ENCODE measurements around the gene SGMS1.
"Not testable (repeated sequence)": the region's sequence is repeated elsewhere in the genome, so short reads cannot be mapped to it uniquely, and the experiment has no call there.

The SGMS1 gene

DNA sequence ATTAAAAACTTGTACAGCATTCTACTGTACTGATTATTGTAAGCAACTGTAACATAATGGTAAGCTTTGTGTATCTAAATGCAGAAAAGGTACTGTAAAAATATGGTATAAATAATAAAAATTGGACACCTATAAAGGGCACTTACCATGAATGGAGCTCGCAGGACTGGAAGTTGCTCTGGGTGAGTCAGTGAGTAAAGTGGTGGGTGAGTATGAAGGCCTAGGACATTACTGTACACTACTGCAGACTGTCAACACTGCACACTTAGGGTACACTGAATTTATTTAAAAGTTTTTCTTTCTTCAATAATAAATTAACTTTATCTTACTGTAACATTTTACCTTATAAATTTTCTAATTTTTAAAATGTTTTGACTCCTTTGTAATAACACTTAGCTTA lies 253.8 kb downstream of the SGMS1 start:
- DNase-seq (ENCODE audit: low read depth) = no peak

GRCh38 chr10:50367732-50368131 lies 256.0 kb downstream of the SGMS1 start:
- no peak for DNase-seq (ENCODE audit: low read depth)

- DNase-seq (ENCODE audit: low read depth) = not testable (repeated sequence)
Measured at GRCh38 chr10:50366421-50366820, 257.3 kb downstream of the SGMS1 start.

- DNase-seq (ENCODE audit: low read depth) = not testable (repeated sequence)
Measured at GRCh38 chr10:50364730-50365129, 259.0 kb downstream of the SGMS1 start.

DNA sequence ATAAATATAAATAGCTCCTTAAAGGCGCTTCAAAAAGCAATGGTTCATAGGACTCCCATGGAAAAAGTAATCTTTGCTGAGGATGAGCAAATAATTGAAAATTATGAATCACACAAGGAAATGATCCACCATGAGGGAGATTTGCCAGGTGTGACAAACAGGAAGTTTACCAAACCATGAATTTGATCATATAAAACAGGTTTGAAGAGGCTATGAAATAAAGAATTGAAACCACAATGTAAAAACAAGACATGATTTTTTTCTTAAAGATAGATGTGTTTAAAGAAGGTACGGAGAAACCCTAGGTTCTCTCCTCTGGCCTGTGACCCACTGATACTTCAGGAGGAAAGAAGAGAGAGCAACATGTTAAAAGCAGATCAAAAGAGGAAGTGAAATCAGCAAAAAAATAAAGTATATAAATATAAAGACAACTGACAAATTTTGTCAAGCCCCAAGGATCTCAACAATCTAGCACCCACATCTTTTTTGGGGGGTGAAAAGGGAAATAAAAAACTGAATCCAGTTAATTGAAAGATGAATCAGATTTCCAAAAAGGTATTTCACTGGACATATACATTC lies 261.1 kb downstream of the SGMS1 start:
- DNase-seq (ENCODE audit: low read depth) = no peak

DNA sequence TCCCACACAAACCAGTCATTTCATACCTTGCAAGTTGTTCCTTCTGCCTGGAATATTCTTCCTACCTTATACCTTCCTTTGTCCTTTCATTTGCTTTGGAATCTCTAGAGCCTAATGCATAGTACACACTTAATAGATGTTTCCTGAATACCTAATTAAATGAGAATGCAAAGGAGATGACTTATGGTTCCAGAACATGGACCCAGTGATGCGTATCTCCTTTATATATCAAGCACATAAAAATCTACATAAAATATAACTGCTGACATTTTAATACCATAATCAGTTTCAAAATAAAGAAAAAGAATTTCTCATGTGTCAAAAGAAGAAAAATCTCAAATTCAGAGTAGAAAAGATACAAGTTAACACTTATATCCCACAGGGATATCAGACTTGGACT lies 261.8 kb downstream of the SGMS1 start:
- no peak for DNase-seq (ENCODE audit: low read depth)

- no peak for DNase-seq (ENCODE audit: low read depth)
Measured at GRCh38 chr10:50360077-50360850, 263.5 kb downstream of the SGMS1 start.

GRCh38 chr10:50358925-50359687 lies 264.6 kb downstream of the SGMS1 start:
- no peak for DNase-seq (ENCODE audit: low read depth)

- DNase-seq (ENCODE audit: low read depth) = no peak
Measured at GRCh38 chr10:50358411-50358810, 265.3 kb downstream of the SGMS1 start.

- DNase-seq (ENCODE audit: low read depth) = not testable (repeated sequence)
Measured at GRCh38 chr10:50356481-50356832, 267.3 kb downstream of the SGMS1 start.

DNA sequence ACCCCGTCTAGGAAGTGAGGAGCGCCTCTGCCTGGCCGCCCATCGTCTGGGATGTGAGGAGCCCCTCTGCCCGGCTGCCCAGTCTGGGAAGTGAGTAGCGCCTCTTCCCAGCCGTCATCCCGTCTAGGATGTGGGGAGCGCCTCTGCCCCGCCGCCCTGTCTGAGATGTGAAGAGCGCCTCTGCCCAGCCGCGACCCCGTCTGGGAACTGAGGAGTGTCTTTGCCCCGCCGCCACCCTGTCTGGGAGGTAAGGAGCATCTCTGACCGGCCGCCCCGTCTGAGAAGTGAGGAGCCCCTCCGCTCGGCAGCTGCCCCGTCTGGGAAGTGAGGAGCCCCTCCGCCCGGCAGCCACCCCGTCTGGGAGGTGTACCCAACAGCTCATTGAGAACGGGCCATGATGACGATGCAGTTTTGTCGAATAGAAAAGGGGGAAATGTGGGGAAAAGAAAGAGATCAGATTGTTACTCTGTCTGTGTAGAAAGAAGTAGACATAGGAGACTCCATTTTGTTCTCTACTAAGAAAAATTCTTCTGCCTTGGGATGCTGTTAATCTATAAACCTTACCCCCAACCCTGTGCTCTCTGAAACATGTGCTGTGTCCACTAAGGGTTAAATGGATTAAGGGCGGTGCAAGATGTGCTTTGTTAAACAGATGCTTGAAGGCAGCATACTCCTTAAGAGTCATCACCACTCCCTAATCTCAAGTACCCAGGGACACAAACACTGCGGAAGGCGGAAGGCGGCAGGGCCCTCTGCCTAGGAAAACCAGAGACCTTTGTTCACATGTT lies 267.9 kb downstream of the SGMS1 start:
- not testable (repeated sequence) for DNase-seq (ENCODE audit: low read depth)

- DNase-seq (ENCODE audit: low read depth) = no peak
Measured at GRCh38 chr10:50351483-50352146, 272.1 kb downstream of the SGMS1 start.

GRCh38 chr10:50350366-50350765 lies 273.4 kb downstream of the SGMS1 start:
- no peak for DNase-seq (ENCODE audit: low read depth)

DNA sequence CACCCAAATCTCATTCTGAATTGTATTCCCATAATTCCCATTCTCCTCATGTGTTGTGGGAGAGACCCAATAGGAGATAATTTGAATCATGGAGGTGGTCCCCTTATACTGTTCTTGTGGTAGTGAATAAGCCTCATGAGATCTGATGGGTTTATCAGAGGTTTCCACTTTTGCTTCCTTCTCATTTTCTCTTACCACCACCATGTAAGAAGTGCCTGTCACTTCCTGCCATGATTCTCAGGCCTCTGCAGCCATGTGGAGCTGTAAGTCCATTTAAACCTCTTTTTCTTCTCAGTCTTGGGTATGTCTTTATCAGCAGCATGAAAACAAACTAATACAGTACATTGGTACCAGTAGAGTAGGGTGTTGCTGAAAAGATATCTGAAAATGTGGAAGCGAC lies 274.2 kb downstream of the SGMS1 start:
- no peak for DNase-seq (ENCODE audit: low read depth)

DNA sequence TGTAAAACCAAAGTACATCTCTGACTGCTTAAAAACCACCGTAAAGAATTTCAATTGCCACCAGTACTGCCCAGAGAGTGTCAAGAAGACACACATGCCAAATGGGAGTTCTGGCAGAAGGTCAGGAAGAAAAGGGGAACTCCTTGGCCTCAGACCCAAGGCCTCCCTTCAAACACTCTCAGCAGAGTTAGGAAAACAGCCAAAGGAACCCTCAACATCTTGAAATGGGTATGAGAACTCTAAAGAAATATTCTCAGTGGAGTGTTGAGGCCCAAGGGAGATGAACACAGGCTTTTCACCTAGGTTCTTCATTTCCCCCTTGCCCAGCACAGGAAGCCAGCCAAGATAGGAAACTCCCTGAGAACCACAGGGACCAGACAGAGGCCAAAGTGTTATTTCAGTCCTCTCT lies 276.4 kb downstream of the SGMS1 start:
- DNase-seq (ENCODE audit: low read depth) = no peak

DNA sequence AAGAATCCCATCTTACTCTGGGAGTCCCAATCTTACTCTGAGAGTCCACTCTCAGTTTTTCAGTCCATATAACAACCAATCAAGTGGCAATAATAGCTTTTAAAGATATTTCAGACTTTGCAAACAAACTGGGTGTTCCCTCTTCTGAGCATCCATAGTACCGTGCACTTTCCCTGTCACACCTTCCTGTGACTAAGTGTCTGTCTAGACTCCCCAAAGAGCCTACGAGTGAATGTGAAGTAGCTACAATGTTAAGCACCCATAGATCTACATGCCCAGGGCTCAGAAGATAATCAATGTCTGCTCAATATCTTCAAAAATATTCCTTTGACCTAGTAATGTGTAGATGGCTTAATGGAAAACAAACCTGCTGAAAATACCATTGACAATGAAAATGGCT lies 276.8 kb downstream of the SGMS1 start:
- no peak for DNase-seq (ENCODE audit: low read depth)

- DNase-seq (ENCODE audit: low read depth) = no peak
Measured at GRCh38 chr10:50345545-50345944, 278.2 kb downstream of the SGMS1 start.

DNA sequence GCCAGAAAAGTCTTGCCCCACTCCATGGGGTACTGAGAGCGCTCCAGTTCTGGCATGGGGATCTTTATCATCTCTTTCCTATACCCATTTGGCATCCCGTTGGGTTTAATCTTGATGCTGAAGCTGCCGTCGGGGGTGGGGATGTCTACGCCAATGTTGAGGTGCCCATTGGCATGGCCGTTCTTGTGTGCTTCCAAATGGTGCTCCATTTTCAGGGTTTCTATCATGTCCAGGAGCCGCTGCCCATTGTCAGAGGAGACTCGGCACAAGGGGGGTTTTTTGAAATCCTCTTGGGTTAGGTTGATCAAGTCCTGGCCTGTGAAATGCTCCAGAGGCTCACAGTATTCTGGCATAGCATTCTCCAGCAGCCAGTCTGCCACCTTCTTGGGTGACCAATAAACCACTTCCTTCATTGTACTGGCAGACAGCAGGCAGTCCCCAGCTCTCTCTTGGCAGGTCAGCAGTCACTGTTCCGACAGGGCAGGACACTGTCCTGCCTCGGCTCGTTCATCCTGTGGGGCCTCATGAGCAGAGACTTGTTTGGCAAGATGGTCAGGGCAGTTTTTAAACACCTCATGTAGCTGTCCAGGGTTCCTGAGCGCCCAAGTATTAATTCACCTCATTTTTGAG lies 279.9 kb downstream of the SGMS1 start:
- DNase-seq (ENCODE audit: low read depth) = no peak

GRCh38 chr10:50341987-50342386 lies 281.8 kb downstream of the SGMS1 start:
- no peak for DNase-seq (ENCODE audit: low read depth)

- no peak for DNase-seq (ENCODE audit: low read depth)
Measured at GRCh38 chr10:50336140-50336539, 287.6 kb downstream of the SGMS1 start.

GRCh38 chr10:50335397-50335796 lies 288.4 kb downstream of the SGMS1 start:
- no peak for DNase-seq (ENCODE audit: low read depth)

Measured in stimulated activated CD8-positive, alpha-beta memory T cell treated with anti-CD3 and anti-CD28 coated beads, Interleukin-4, amount 100 ng/mL, for 24 hours (primary cell).